Testis (tissue), 3 donors: ENCODE data around the gene CCNY. TPM values are rescaled to one million over a fixed set of nuclear protein-coding genes. Genes with fewer than 3 reads are reported as not detected.

Experiments used
- DNase-seq: peaks from one replicate; pipeline ENCODE4 v3.0.0-alpha.2; 2019
- H3K27ac ChIP-seq, 2 donors: fragments of 200-600 bp; sonication (generic); one replicate each; pipeline ENCODE4 v1.5.1; 2019
- H3K27me3 ChIP-seq: fragments of 200-600 bp; sonication (generic); one replicate; pipeline ENCODE4 v1.5.1; 2019
- H3K36me3 ChIP-seq: fragments of 200-600 bp; sonication (generic); one replicate; pipeline ENCODE4 v1.5.1; 2017; ENCODE audit warnings: low read depth; ENCODE audit errors: missing control alignments
- H3K4me1 ChIP-seq: fragments of 200-600 bp; sonication (generic); one replicate; pipeline ENCODE4 v1.5.1; 2019
- H3K4me3 ChIP-seq, 2 donors: fragments of 200-600 bp; sonication (generic); one replicate each; pipeline ENCODE4 v1.5.1; 2017 to 2019
- H3K9me3 ChIP-seq: fragments of 200-600 bp; sonication (generic); one replicate; pipeline ENCODE4 v1.5.1; 2017
- CTCF ChIP-seq, 3 experiments: fragments of 450-650 bp in 2 of 3; fragments of 200-600 bp in 1 of 3; sonication (generic) in 1 of 3; IDR thresholded peaks; one replicate each; pipeline ENCODE4 v1.5.1; 2016 to 2019; ENCODE audit warnings: antibody characterized with exemption in 3 of 3, mild to moderate bottlenecking in 2 of 3, moderate library complexity in 1 of 3
- POLR2A ChIP-seq: fragments of 450-650 bp; IDR thresholded peaks from one replicate; pipeline ENCODE4 v1.6.1; 2017; ENCODE audit warnings: antibody characterized with exemption, mild to moderate bottlenecking, moderate library complexity
- WGBS, 2 donors: methylation state at CpG; one replicate each; pipeline ENCODE4 v1.1.5; 2018; 5-methylcytosine and 5-hydroxymethylcytosine counted together
- intact Hi-C: fragments of 100-400 bp; cut with DNase I; formaldehyde crosslinking; loops from one replicate; pipeline ENCODE4 v1.15.1; 2023; ENCODE audit warnings: low total_unique reads
- polyA plus RNA-seq: library from polyadenylated mRNA; stranded (reverse); fragments of 350-450 nt; fragmentation: Illumina TruSeq; extraction: RNeasy Lipid Tissue Mini Kit (QIAGEN cat#74804); gene quantifications from one replicate; pipeline ENCODE4 v1.2.3, GENCODE V29; 2014; ENCODE audit warnings: low read depth, low replicate concordance; ENCODE audit not compliant: insufficient read depth
- total RNA-seq, 2 donors: library from RNA; depleted of rRNA; stranded (reverse); fragments of >200 nt; gene quantifications; one replicate each; pipeline ENCODE4 v1.2.3, GENCODE V29; 2016

The CCNY gene
- total and polyA plus RNA-seq, 3 donors from 2014 or later = 103 to 380 (median 132) TPM

GRCh38 chr10:35365994-35366393, 29.7 kb downstream of the CCNY start:
- Histone ChIP-seq H3K27me3 (no peaks in the 10 kb centered on the region), H3K4me1 (peaks cover 8% of the 10 kb centered on the region), H3K9me3 (no peaks in the 10 kb centered on the region), H3K36me3 (no peaks in the 10 kb centered on the region), H3K27ac (no peak overlapping the region), H3K4me3 (no peak overlapping the region)
- DNase-seq = no peak
- 81 to 94% methylated on average over 1 of the region's 1 CpG for WGBS, 2 donors
- intact Hi-C loops = no loop called here
- TF ChIP-seq POLR2A = no peak
- no peak for TF ChIP-seq CTCF (IDR thresholded peaks at IDR 0.05)

- Histone ChIP-seq H3K27ac (no peak overlapping the region), H3K27me3 (no peaks in the 10 kb centered on the region), H3K9me3 (no peaks in the 10 kb centered on the region), H3K4me3 (no peak overlapping the region), H3K36me3 (no peaks in the 10 kb centered on the region), H3K4me1 (peaks cover 8% of the 10 kb centered on the region)
- 88 to 91% methylated on average over 4 of the region's 4 CpGs for WGBS, 2 donors
- no peak for DNase-seq
- intact Hi-C loops = no loop called here
- TF ChIP-seq CTCF (IDR thresholded peaks at IDR 0.05) (no peak), POLR2A (no peak)
Measured at GRCh38 chr10:35367107-35367859, 31.0 kb downstream of the CCNY start.

GRCh38 chr10:35367982-35368381, 31.7 kb downstream of the CCNY start:
- H3K36me3 ChIP-seq = no peaks in the 10 kb centered on the region
- 52 to 67% methylated on average over 4 of the region's 4 CpGs for WGBS, 2 donors
- no peak for DNase-seq
- H3K4me3 ChIP-seq = no peak overlapping the region
- intact Hi-C loops = no loop called here
- no peaks in the 10 kb centered on the region for H3K27me3 ChIP-seq
- H3K27ac ChIP-seq = no peak overlapping the region
- H3K4me1 ChIP-seq = peaks cover 8% of the 10 kb centered on the region
- H3K9me3 ChIP-seq = no peaks in the 10 kb centered on the region
- no peak for TF ChIP-seq CTCF (IDR thresholded peaks at IDR 0.05)
- TF ChIP-seq POLR2A = no peak

- 72 to 77% methylated on average over 10 to 11 of the region's 11 CpGs for WGBS, 2 donors
- TF ChIP-seq CTCF (IDR thresholded peaks at IDR 0.05) (no peak), POLR2A (no peak)
- H3K27me3 ChIP-seq = no peaks in the 10 kb centered on the region
- H3K27ac ChIP-seq = no peak overlapping the region
- intact Hi-C loops = no loop called here
- no peak for DNase-seq
- H3K9me3 ChIP-seq = no peaks in the 10 kb centered on the region
- H3K4me1 ChIP-seq = peaks cover 8% of the 10 kb centered on the region
- no peak overlapping the region for H3K4me3 ChIP-seq
- H3K36me3 ChIP-seq = no peaks in the 10 kb centered on the region
Measured at GRCh38 chr10:35368485-35369048, 32.3 kb downstream of the CCNY start.
